NB4 (cell line): ENCODE data around the gene RNF112.

ENCODE experiments used
- DNase-seq: peaks from one replicate; pipeline ENCODE4 v3.0.0; 2010; ENCODE audit warnings: low read depth
- H3K4me3 ChIP-seq: one replicate; pipeline ENCODE4 v1.5.1; 2011; ENCODE audit warnings: mild to moderate bottlenecking, low read depth, low read length, moderate library complexity
- MAX ChIP-seq: IDR thresholded peaks from 2 replicates; pipeline ENCODE4 v1.6.1; 2011; ENCODE audit warnings: low read depth, low read length
- MYC ChIP-seq: IDR thresholded peaks from 2 replicates; pipeline ENCODE4 v1.6.1; 2011; ENCODE audit warnings: low read depth, low read length
- POLR2A ChIP-seq: IDR thresholded peaks from 2 replicates; pipeline ENCODE4 v1.6.1; 2011; ENCODE audit warnings: mild to moderate bottlenecking; ENCODE audit not compliant: insufficient read length; ENCODE audit errors: extremely low read depth
- TF ChIP-seq, protein P1 (sequence below): IDR thresholded peaks from one replicate; pipeline ENCODE4 v1.5.1; 2012; ENCODE audit warnings: low read depth, low read length

The RNF112 gene

DNA sequence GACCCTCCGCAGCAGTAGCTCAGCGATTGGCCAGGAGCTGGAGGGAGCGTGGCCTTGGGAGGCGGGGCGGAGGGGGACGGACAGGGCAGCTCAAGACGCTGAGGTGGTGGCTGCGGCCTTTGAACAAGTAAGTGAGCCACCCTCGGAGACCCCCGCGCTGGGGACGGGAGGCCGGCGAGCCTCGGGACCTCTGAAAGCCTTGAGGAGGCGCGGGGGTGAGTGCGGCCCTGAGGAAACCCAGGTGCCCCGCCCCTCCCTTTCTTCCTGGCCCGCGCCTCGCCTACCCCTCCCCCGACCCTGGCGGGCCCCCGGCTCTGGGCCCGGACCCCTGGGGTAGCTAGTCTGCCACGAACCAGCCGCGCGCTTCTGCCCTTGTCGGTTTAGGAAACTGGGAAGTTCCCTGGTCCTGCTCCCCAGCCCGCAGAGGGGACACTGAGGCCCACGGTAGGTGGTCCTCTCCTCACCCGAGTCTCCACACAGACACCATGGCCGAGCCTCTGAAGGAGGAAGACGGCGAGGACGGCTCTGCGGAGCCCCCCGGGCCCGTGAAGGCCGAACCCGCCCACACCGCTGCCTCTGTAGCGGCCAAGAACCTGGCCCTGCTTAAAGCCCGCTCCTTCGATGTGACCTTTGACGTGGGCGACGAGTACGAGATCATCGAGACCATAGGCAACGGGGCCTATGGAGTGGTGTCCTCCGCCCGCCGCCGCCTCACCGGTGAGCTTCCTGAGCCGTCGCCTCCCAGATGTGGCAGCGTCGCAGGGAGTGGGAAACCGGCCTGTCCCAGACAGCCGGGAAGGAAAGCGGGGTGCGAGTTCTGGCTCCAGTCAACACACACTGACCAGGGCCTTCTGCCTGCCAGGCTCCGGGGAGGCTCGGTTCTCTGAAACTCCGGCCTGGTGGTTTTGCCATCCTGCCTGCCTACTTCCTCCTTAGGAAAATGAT, 32.3 kb upstream of the RNF112 start, which contains the start of gene MAPK7:
Gene MAPK7, plus strand, starts transcription at position 83 of the 945 bp plus-strand sequence. Its CDS starts 403 bp downstream, at position 486.
- no peak for DNase-seq
- peak within 1 kb of the TSS; percentile 96 for H3K4me3 ChIP-seq
- no peak; the same call in 1 of the 2 replicates for TF ChIP-seq MYC
- no peak for TF ChIP-seq MAX
- no peak for TF ChIP-seq POLR2A
- TF ChIP-seq, protein P1, sequence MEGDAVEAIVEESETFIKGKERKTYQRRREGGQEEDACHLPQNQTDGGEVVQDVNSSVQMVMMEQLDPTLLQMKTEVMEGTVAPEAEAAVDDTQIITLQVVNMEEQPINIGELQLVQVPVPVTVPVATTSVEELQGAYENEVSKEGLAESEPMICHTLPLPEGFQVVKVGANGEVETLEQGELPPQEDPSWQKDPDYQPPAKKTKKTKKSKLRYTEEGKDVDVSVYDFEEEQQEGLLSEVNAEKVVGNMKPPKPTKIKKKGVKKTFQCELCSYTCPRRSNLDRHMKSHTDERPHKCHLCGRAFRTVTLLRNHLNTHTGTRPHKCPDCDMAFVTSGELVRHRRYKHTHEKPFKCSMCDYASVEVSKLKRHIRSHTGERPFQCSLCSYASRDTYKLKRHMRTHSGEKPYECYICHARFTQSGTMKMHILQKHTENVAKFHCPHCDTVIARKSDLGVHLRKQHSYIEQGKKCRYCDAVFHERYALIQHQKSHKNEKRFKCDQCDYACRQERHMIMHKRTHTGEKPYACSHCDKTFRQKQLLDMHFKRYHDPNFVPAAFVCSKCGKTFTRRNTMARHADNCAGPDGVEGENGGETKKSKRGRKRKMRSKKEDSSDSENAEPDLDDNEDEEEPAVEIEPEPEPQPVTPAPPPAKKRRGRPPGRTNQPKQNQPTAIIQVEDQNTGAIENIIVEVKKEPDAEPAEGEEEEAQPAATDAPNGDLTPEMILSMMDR, result no peak

DNA sequence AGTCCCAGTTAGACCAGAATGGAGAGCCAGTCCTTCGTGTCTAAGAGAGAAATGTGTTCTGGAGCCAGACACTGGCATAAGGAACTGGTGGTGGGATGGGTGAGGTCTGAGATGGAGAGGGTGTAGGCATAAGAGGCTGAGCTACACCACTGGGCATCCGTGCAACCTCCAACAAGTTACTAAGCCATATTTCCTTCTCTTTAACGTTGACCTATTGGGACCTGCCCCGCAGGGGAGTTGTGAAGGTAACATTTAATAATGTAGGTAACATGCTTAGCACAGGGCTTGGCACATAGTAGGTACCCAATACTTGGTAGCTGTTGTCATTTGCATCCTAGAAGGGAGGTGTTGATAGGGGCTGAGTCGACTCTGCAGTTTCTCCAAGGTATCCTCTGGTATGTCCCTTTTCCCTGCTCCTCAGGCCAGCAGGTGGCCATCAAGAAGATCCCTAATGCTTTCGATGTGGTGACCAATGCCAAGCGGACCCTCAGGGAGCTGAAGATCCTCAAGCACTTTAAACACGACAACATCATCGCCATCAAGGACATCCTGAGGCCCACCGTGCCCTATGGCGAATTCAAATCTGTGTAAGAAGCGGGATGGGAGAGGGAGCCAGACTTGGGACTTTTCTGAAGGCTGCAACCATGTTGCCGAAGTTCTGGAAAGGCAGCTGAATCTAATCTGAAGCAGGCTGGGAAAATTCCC, 31.5 kb upstream of the RNF112 start:
- TF ChIP-seq POLR2A, result no peak
- no peak for TF ChIP-seq MYC
- TF ChIP-seq, protein P1, result no peak
- no peak for TF ChIP-seq MAX
- no peak for DNase-seq
- H3K4me3 ChIP-seq, result peak overlapping the region; percentile 76

GRCh38 chr17:19380481-19381301, 30.3 kb upstream of the RNF112 start:
- H3K4me3 ChIP-seq, result no peak overlapping the region
- TF ChIP-seq MYC (no peak), MAX (no peak), POLR2A (no peak)
- TF ChIP-seq, protein P1, result no peak

DNA sequence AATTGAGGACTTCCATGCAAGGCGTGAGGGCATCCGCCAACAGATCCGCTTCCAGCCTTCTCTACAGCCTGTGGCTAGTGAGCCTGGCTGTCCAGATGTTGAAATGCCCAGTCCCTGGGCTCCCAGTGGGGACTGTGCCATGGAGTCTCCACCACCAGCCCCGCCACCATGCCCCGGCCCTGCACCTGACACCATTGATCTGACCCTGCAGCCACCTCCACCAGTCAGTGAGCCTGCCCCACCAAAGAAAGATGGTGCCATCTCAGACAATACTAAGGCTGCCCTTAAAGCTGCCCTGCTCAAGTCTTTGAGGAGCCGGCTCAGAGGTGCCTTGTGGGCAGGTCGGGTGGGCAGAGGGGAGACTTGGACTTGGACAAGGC, 29.7 kb upstream of the RNF112 start:
- no peak overlapping the region for H3K4me3 ChIP-seq
- no peak for DNase-seq
- TF ChIP-seq, protein P1, result no peak
- TF ChIP-seq MYC (no peak), MAX (no peak), POLR2A (no peak)

More at GRCh38 chr17:19380481-19381301, 30.3 kb upstream of the RNF112 start:
- no peak for DNase-seq

DNA sequence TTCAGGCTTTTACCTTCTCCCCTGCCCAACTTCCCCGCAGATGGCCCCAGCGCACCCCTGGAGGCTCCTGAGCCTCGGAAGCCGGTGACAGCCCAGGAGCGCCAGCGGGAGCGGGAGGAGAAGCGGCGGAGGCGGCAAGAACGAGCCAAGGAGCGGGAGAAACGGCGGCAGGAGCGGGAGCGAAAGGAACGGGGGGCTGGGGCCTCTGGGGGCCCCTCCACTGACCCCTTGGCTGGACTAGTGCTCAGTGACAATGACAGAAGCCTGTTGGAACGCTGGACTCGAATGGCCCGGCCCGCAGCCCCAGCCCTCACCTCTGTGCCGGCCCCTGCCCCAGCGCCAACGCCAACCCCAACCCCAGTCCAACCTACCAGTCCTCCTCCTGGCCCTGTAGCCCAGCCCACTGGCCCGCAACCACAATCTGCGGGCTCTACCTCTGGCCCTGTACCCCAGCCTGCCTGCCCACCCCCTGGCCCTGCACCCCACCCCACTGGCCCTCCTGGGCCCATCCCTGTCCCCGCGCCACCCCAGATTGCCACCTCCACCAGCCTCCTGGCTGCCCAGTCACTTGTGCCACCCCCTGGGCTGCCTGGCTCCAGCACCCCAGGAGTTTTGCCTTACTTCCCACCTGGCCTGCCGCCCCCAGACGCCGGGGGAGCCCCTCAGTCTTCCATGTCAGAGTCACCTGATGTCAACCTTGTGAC, 29.1 kb upstream of the RNF112 start:
- no peak for DNase-seq
- TF ChIP-seq, protein P1, result no peak
- TF ChIP-seq MYC (no peak), MAX (no peak), POLR2A (no peak)
- H3K4me3 ChIP-seq, result no peak overlapping the region
